GM12874 (cell line): ENCODE measurements around the gene MMD2.

ENCODE experiments used
- CTCF ChIP-seq: IDR thresholded peaks from 2 replicates; pipeline ENCODE4 v1.5.1; 2011; ENCODE audit warnings: low read depth, mild to moderate bottlenecking, control low read depth, low read length, moderate library complexity; ENCODE audit not compliant: insufficient read depth

MMD2 gene

GRCh38 chr7:4996696-4997222 is 37.8 kb upstream of the MMD2 start:
- TF ChIP-seq CTCF = no peak

- TF ChIP-seq CTCF = no peak
Measured at GRCh38 chr7:4995429-4995969, 36.5 kb upstream of the MMD2 start.

DNA sequence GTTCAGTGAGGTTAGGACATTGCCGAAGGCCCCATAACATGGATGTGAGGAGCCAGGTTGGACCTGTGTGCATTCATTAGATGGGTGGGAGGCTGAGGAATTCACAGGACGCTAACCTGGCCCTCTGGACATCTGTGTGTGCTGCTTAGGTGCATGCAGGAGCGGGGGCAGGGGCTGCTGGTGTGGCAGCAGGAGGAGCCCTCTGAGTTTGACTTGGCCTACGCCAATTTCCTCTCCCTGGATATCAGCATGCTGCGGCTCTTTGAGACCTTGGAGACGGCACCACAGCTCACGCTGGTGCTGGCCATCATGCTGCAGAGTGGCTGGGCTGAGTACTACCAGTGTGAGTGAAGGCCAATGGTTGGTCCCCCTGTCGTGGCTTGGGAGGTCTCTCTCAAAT is 34.5 kb upstream of the MMD2 start:
- no peak for TF ChIP-seq CTCF

DNA sequence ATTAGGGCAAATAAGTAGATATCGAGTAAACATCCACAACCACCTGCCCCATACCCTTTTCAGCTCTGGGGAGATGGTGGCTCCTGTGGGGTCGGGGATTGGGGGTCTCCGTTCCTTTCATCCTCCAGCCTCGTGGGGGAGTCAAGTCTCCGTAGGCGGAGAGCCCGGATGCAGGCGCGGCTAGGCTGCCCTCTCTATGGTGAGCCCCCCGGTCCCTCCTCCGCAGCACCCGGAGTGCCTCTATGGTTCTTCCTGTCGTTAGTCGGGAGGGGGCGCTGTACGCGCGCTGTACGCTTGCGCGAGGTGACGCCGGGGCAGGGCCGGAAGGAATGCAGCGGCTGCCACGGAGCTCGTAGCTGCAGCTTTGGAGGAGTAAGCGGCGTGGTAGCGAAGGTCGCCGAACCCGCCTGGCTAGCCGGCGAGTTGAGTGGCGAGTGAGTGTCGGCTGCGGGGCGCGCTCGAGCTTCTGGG is 14.8 kb upstream of the MMD2 start:
- peak; percentile 94 for TF ChIP-seq CTCF

- no peak for TF ChIP-seq CTCF
Measured at GRCh38 chr7:4965295-4966022, 6.5 kb upstream of the MMD2 start.

- TF ChIP-seq CTCF = no peak
Measured at GRCh38 chr7:4964506-4964905, 5.5 kb upstream of the MMD2 start.

DNA sequence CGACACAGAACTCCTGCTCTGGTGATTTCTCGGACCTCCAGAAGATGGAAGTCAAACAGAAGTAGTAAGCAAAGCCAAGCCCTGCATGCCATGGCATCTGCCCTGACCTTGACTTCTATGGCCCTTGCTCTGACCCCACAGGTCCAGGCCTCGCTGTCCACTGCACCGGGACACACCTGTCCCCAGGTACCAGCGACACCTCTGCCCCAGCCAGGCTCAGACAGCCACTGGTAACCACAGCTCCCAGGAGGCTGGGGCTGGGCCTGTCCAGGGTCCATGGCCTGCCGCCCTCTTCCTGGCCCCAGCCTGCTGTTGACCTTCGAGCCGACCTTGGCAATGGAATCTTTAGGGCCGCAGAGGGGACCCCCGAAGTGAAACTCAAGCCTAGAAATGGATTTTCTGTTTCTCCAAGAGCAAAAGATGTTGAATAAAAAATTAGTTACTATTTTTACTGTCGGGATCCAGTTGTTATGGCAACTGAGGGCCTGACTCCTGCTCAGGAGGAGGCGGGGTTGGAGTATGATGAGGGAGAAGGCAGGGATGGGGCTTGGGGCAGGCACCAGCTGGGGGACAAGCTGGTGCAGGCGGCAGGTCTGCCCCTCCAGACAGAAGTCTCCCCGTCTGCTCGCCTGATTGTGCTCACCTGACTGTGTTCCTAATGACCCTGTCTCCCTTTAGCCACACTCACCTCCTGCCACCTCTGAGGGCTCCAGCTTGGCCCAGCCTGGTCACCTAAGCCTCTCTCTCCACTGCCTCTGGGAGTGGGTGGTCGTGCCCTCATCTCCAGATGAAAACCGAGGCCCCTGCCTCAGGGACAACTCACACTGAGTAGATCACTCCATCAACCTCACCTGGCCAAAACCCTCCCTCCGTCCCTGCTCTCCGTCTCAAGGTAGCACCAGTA is 4.1 kb upstream of the MMD2 start:
- TF ChIP-seq CTCF = no peak
